Left cardiac atrium (tissue), 4 donors: Measurements from ENCODE around the gene CD81. TPM values are rescaled to one million over a fixed set of nuclear protein-coding genes. Genes with fewer than 3 reads are reported as not detected.
"Not testable (repeated sequence)": the region's sequence is repeated elsewhere in the genome, so short reads cannot be mapped to it uniquely, and the experiment has no call there.

Experiments
- ATAC-seq, 2 donors: fragments of 200-7000 bp; cut with Tn5 transposase; one replicate each; pipeline ENCODE4 v1.9.1; 2020; ENCODE audit warnings: mild to moderate bottlenecking in 2 of 2, moderate library complexity in 2 of 2
- DNase-seq: peaks from one replicate; pipeline ENCODE4 v3.0.0-alpha.2; 2020
- intact Hi-C, 2 donors: fragments of 100-400 bp; cut with DNase I; formaldehyde crosslinking; loops; one replicate each; pipeline versions ENCODE4 v1.14.1 to v1.15.1; 2022 to 2023
- long read RNA-seq: library from polyadenylated mRNA; unstranded; transcript quantifications from one replicate; pipeline ENCODE4 v2.0.0, GENCODE V29; 2021
- total RNA-seq, 2 donors: library from RNA; stranded (reverse); fragmentation: NEBNext Ultra II Directional; extraction: Animal tissue kit (Norgen Biotek cat#: 25700); gene quantifications; one replicate each; pipeline ENCODE4 v1.2.1, GENCODE V29; 2021
- donor health status: DM: no; HTN: yes; CAD: no.
- donor health status: DM: no; HTN: yes; CAD: no; lungs with severe emphysema.
- donor health status: DM: yes; HTN: yes; CAD: no.
- donor health status: Dilated cardiomyopathy.

CD81 gene, protein sequence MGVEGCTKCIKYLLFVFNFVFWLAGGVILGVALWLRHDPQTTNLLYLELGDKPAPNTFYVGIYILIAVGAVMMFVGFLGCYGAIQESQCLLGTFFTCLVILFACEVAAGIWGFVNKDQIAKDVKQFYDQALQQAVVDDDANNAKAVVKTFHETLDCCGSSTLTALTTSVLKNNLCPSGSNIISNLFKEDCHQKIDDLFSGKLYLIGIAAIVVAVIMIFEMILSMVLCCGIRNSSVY
- 100 to 1,000 TPM; 699 to 773 TPM for total RNA-seq
- long read RNA-seq, transcript CD81-201 (8 exons, 1,520 nt) = major isoform, 16 of 32 reads
- long read RNA-seq, transcript CD81-207 (6 exons, 890 nt) = minor isoform, 5 of 32 reads
- long read RNA-seq, partial matches to known transcripts = 3 of 32 reads
- long read RNA-seq, other reads (novel, unspliced or antisense) = 8 of 32 reads

DNA sequence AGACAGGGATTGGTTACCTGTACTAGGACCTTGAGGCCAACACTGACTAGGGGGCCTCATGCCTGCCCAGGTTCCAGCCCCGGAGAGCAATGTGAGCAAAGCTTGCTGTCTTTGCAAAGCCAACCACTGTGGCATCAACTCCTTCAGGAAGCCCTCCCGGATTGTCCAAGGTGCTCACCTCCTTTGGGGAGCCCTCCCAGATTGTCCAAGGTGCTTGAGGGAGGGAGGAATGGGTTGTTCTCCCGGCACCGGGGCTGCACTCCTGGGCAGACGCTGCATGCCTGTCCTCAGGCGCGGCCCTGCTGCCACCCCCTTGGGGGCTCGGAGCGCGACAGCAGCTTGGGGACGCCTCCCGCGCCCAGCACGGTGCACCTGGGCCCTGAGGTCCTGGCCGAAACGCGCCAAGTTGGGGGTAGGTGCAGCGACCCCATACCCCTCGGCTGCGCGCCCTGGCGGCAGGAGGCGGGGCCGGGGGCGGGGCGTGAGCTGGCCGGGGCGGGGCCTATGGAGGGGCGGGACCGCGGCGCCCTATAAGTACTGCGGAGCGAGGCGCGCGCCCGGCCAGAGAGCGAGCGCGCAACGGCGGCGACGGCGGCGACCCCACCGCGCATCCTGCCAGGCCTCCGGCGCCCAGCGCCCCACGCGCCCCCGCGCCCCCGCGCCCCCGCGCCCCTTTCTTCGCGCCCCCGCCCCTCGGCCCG is at the start of gene CD81:
Gene CD81, plus strand, starts transcription at position 560 of the 701 bp plus-strand sequence. CDS start 240 bp downstream, outside the sequence.
- intact Hi-C loops = no loop called here
- peak; percentile 62 for DNase-seq
- ATAC-seq = peak; percentile 55 to 58

DNA sequence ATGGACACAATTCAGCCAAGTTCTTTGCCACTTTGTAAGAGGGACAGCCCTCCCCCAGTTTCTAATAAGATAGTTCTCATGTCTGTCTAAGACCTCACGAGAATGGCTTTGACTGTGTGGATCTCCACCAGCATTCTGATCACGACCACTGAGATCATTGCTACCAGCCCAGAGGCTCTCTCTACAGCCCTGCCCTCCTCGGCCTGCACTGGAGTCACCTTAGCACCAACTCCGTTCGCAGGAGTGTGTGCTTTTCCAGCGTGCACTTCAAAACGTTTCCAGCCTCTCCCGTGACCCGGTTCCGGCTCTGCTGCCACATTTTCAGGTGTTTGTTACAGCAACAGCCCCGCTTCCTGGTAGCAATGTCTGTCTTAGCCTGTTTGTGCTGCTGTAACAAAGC is 49.1 kb upstream of the CD81 start:
- DNase-seq = no peak
- intact Hi-C loops = no loop called here
- no peak for ATAC-seq

DNA sequence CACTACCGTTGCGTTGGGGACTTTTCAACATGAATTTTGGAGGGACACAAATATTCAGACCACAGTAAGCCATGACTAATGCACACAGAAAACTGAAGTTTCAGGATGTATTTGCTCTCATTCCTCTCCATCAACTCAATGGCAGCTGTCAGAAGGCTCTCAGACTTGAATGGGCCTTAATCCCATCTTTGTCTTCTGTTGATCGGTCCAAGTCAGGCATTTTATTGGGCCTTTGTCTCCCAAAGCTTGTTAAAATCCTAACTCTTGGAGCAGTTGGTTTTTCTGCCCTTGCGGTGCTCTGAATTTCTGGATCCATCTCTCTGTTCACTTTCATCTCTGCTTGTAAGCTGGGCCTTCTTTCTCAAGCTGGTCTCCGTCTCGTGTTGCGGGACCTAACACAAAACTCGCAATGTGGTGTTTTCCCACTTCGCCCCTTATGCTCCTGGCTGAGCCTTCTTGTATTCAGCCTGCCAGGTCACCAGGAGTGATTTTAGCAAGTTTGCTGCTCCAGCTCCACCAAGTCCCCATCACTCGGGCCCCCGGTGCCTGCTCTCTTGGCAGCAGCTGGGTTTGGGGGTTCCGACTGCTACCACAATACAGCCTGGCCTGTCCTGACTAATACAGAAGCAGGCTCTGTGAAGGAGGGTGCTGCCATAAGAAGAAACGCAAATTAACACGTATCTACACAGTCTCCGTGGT is 48.3 kb upstream of the CD81 start:
- DNase-seq (no peak), ATAC-seq (no peak)
- intact Hi-C loops = no loop called here

DNA sequence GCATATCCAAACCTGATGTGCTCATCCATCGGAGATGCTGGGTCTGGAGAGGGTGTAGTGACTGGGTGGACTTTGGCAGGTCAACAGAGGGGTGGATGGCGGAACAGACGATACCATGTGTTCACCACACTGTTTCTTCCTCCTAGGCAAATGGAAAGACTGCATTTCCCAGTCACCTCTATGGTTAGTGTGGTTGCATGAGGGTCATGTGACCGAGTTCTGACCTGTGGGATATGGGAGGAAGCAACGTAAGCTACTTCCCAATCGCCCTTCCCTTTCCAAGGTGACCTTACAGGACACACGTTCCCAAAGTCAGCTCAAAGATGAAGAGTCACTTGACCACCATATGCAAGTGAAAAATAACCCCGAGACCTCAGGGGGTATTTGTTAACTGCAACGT is 47.6 kb upstream of the CD81 start:
- intact Hi-C loops = no loop called here
- DNase-seq = no peak
- ATAC-seq = no peak

DNA sequence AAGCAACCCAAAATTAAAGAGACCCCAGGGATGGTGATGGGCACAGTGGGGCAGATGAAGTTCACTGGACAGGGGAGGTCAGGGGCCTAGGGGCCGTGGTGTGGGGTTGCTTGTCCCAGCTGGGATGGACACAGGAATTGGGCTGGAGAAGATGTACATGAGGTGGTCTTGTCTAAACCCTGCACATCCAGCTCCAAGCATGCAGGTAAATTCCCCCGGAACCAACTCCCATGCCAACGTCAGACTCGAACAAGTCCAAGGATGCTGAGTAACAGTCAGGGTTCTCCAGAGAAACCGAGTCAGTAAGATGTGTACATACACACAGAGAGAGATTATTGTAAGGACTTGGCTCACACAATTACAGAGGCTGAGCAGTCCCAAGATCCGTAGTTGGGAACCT is 46.4 kb upstream of the CD81 start:
- no peak for ATAC-seq

DNA sequence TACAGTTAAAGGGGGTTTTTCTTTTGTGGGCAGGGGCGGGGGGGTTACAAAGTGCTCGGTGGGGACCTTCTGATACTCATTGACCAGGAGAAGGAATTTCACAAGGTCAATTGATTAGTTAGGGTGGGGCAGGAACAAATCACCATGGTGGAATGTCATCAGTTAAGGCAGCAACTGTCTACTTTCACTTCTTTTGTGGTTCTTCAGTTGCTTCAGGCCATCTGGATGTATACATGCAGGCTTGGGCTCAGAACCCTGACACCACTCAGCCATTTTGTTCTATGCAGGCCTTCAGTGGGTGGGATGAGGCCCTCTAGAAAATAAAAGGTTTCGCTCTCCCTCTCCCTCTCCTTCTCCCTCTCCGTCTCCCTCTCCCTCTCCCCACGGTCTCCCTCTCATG is 45.7 kb upstream of the CD81 start:
- DNase-seq (no peak), ATAC-seq (no peak)
- intact Hi-C loops = no loop called here

More for the DNA sequence above, 46.4 kb upstream of the CD81 start:
- intact Hi-C loops = no loop called here
- no peak for DNase-seq

DNA sequence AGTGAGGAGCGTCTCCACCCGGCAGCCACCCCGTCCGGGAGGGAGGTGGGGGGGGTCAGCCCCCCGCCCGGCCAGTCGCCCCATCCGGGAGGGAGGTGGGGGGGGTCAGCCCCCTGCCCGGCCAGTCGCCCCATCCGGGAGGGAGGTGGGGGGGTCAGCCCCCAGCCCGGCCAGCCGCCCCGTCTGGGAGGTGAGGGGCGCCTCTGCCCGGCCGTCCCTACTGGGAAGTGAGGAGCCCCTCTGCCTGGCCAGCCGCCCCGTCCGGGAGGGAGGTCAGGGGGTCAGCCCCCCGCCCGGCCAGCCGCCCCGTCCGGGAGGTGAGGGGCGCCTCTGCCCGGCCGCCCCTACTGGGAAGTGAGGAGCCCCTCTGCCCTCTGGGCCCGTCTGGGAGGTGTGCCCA is 44.5 kb upstream of the CD81 start:
- intact Hi-C loops, DNase-seq, ATAC-seq: not testable (repeated sequence)

DNA sequence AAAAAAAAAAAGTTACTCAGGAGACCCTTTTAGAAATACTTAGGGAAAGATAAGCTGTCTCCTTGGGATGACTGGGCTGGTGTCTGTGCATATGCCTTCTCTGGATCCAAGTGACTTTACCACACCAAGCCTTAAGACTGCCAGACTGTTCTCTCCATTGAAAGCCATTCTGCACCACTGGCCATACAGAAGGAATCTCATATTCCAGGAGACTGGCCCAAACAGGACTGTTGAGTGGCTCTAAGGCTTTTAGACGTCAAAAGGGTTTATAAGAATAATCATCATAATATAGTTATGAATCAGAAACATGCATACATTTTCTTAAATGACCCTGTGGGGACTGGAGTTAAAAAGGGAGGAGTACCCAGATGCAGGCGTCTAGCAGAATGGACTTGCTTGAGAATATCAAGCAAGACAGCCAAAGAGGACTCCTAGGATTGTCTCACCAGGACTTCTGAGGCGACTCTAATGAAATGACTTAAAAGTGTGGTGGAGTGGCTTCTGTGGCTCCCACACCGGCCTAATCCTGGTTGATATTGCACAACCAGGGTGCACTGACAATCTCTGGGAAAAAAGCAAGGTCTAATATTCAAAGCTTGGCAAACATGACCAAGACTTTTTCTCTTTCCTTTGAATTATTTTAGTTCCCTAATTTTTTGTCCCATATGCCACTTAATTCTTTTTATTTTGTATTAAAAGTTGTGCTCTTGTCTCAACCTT is 43.5 kb upstream of the CD81 start:
- ATAC-seq, DNase-seq, intact Hi-C loops: not testable (repeated sequence)

DNA sequence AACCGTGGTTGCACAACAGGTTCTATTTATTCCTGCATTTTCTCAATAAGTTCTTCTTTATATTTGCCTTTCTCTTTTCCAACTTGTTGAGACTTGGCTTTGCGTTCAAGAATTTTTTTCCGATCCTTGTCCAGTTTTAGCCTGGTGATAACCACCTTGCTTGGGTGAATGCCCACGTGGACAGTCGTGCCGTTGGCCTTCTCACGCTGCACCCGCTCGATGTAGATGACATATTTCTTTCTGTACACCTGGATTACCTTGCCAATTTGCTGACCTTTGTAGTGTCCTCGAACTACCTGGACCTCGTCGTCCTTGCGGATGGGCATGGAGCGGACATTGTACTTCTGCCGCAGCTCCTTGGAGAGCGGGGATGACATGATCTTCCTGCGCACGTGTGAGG is 41.8 kb upstream of the CD81 start:
- DNase-seq, ATAC-seq, intact Hi-C loops: not testable (repeated sequence)

DNA sequence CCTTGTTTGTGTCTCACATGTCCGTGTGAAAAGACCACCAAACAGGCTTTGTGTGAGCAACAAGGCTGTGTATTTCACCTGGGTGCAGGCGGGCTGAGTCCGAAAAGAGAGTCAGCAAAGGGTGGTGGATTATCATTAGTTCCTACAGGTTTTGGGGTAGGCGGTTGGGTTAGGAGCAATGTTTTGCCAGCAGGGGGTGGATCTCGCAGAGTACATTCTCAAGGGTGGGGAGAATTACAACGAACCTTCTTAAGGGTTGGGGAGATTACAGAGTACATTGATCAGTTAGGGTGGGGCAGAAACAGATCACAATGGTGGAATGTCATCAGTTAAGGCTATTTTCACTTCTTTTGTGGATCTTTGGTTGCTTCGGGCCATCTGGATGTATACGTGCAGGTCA is 38.4 kb upstream of the CD81 start:
- DNase-seq, intact Hi-C loops, ATAC-seq: not testable (repeated sequence)

DNA sequence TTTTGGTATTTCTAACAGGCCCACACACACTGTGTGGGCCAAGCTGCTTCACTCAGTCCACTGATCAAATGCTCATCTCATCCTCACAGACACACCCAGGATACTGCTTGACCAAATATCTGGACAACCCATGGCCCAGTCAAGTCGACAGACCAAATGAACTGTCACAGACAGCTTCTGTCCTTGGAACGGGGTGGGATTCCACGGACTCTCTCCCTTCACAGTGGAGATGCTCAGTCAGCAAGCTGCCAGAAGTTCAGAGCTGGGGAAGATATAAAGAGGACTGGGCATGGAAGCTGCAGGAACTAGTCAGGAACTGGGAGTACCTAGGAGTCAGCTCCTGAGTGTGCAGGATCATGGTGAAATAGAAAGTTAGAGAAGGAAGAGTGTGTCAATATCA is 34.6 kb upstream of the CD81 start:
- ATAC-seq = no peak
- intact Hi-C loops = no loop called here

DNA sequence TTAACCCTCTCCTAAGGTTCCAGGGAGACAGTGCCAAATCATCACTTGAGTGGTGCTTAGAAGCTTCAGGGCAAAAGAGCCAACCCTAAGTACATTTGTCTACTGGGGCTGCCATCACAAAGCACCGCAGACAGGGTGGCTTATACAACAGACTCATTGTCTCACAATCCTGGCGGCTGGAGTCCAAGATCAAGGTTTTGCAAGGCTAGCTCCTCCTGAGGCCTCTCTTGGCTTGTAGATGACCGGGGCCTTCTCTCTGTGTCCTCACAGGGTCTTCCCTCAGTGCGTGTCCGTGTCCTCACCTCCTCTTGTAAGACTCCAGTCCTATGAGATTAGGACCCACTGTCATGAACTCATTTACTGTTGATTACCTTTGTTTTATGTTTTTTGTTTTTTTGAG is 34.1 kb upstream of the CD81 start:
- intact Hi-C loops = no loop called here
- no peak for ATAC-seq
- DNase-seq = no peak

More for the DNA sequence above, 34.6 kb upstream of the CD81 start:
- no peak for DNase-seq

DNA sequence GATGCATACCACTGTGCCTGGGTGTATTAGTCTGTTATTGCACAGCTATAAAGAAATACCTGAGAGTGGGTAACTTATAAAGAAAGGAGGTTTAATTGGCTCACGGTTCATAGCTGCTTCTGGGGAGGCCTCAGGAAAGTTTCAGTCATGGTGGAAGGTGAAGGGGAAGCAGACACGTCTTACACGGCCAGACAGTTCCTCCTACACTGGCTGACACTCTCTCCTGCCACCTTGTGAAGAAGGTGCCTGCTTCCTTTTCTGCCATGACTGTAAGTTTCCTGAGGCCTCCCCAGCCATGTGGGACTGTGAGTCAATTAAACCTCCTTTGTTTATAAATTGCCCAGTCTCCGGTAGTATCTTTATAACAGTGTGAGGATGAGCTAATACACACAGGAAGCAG is 33.6 kb upstream of the CD81 start:
- ATAC-seq (no peak), DNase-seq (no peak)
- intact Hi-C loops = no loop called here

DNA sequence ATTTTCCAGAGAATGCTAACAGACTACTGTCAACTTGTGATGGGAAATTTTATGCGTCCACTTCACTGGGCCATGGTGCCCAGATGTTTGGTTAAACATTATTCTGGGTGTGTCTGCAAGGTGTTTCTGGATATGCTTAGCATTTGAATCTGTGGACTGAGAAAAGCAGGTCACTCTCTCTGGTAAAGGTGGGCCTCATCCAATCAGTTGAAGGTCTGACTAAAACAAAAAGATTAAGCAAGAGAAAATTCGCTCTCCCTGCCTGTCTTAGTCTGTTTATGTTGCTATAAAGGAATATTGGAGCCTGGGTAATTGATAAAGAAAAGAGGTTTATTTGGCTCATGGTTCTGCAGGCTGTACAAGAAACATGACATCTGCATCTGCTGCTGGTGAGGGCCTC is 32.1 kb upstream of the CD81 start:
- DNase-seq (no peak), ATAC-seq (no peak)
- intact Hi-C loops = no loop called here

DNA sequence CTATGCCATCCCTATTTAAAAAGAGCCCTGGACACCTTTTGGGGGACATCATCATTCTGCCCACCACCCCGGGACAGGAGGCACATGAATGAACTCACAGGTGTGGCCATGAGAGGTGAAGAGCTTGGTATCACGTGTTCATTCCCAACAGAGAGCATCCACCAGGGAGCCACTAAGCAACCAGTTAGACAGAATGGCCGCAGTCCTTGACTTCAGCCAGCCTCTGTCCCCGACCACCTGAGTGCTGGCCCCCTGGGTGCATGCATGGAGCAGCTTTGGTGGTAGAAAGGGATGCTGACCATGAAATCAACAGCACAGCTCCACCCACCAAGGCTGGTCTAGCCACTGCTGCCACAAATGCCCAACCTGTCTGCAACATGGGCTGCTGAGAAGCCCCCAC is 31.1 kb upstream of the CD81 start:
- intact Hi-C loops = no loop called here
- DNase-seq (no peak), ATAC-seq (no peak)

DNA sequence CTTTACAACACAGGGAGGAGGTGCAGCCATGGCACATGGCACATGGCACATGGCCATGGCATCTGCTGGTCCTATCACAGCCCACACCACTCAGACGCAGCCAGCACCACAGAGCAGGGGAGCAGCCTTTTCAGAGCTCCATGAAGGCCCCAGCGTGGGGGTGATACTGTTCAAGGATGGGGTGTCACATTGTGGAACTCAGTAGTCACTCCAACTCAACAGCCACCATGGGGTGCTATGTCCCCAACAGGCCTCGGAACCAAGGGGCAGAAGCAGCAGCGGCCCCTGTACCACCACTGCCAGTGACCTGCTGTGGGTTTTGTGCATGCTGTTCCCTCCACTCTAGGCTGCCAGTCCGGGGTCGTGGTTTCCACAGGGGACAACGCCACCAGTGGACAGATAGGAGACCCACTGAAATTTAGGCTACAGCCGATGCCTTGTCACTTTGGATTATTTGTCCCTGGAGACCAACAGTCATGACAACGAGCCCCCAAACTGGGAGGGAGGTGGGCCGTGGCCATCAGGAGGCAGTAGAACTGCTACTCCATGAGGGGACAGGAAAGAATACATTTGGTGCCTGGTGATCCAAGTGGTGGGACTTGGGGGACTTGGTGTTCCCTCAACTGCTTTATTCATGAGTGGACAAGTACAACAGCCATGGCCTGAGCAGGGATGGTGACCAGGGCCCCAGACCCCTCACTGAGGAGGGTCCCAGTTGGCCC is 30.4 kb upstream of the CD81 start:
- DNase-seq (no peak), ATAC-seq (no peak)
- intact Hi-C loops = no loop called here

DNA sequence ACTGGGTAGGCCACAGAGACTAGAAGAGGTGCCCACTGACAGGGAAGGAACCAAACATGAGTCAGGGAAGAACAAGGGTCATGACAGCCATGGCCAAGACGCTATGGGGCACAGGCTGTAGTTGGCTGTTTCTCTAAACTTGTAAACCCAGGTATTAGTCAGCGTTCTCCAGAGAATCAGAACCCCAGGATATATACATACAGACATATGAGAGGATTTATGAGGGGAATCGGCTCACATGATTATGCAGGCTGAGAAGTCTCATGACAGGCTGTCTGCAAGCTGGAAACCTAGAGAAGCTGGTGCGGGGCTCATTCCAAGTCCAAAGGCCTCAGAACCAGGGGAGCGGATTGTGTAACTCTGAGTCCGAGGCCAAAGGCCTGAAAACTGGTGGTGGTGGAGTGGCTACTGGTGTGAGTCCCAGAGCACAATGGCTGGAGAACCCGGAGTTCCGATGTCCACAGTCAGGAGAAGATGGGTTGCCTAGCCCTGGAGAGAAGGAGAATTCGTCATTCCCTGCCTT is 29.7 kb upstream of the CD81 start:
- DNase-seq (no peak), ATAC-seq (no peak)
- intact Hi-C loops = no loop called here

DNA sequence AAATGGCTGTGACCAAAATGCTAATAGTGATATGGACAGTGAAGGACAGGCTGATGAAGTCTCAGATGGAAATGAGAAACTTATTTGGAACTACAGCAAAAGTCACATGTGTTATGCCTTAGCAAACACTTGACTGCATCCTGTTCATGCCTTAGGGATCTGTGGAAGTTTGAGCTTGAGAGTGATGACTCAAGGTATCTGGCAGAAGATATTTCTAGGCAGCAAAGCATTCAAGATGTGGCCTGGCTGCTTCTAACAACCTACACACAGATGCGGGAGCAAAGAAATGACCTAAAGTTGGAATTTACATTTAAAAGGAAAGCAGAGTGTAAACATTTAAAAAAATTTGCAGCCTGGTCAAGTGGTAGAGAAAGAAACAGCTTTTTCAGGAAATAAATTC is 28.1 kb upstream of the CD81 start:
- intact Hi-C loops = no loop called here
- ATAC-seq (no peak), DNase-seq (no peak)

DNA sequence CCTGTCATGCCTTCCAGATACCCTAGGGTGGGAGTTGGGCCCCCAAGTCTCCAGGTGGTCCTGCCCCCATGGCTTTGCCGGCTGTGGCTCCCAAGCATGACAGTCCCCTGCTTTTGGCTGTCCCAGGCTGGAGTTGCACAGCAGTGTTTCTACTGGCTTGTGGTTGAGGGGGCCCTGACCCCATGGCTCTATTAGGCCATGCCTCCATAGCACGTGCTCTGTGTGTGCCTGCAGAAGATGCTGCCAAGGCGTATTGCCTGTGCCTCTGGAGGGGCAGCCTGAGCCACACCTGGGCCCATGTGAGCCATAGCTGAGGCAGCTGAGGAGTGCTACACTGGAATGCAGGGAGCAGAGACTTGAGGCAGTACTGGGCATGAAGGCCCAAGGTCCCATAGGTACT is 25.4 kb upstream of the CD81 start:
- intact Hi-C loops = no loop called here
- no peak for ATAC-seq

More for the DNA sequence above, 25.4 kb upstream of the CD81 start:
- no peak for DNase-seq
